Hepatocyte (in vitro differentiated cells): ENCODE results near the gene MOG. TPM values are rescaled to one million over a fixed set of nuclear protein-coding genes. Genes with fewer than 3 reads are reported as not detected.
"Not testable (repeated sequence)": the region's sequence is repeated elsewhere in the genome, so short reads cannot be mapped to it uniquely, and the experiment has no call there.

Experiments used
- DNase-seq: peaks from one replicate; pipeline ENCODE4 v3.0.0-alpha.2; 2016; ENCODE audit warnings: low spot score
- H2AFZ ChIP-seq: fragments of 200-600 bp; sonication (generic); 2 replicates; pipeline ENCODE4 v1.6.0; 2016; ENCODE audit warnings: antibody characterized with exemption, mild to moderate bottlenecking
- H3K27ac ChIP-seq: fragments of 200-600 bp; sonication (generic); 2 replicates; pipeline ENCODE4 v1.5.1; 2016; ENCODE audit warnings: mild to moderate bottlenecking
- H3K27me3 ChIP-seq: fragments of 200-600 bp; sonication (generic); 2 replicates; pipeline ENCODE4 v1.6.1; 2016
- H3K36me3 ChIP-seq: fragments of 200-600 bp; sonication (generic); replicated peaks from 2 replicates; pipeline ENCODE4 v1.5.1; 2016; ENCODE audit warnings: low read depth; ENCODE audit not compliant: insufficient read depth
- H3K4me1 ChIP-seq: fragments of 200-600 bp; sonication (generic); 2 replicates; pipeline ENCODE4 v1.5.1; 2016; ENCODE audit warnings: mild to moderate bottlenecking, moderate library complexity; ENCODE audit not compliant: insufficient read depth
- H3K4me2 ChIP-seq: fragments of 200-600 bp; sonication (generic); 2 replicates; pipeline ENCODE4 v1.6.0; 2016
- H3K4me3 ChIP-seq: fragments of 200-600 bp; sonication (generic); 2 replicates; pipeline ENCODE4 v1.5.1; 2016; ENCODE audit warnings: mild to moderate bottlenecking
- H3K79me2 ChIP-seq: fragments of 200-600 bp; sonication (generic); 2 replicates; pipeline ENCODE4 v1.6.0; 2017; ENCODE audit warnings: mild to moderate bottlenecking
- H3K9me2 ChIP-seq: fragments of 200-600 bp; sonication (generic); replicated peaks from 2 replicates; pipeline ENCODE4 v1.6.0; 2017; ENCODE audit warnings: mild to moderate bottlenecking; ENCODE audit not compliant: insufficient read depth
- H3K9me3 ChIP-seq: fragments of 200-600 bp; sonication (generic); 2 replicates; pipeline ENCODE4 v1.5.1; 2016; ENCODE audit warnings: low read depth, mild to moderate bottlenecking
- H4K20me1 ChIP-seq: fragments of 200-600 bp; sonication (generic); 2 replicates; pipeline ENCODE4 v1.6.0; 2016; ENCODE audit warnings: mild to moderate bottlenecking; ENCODE audit not compliant: insufficient read depth, poor library complexity, severe bottlenecking
- EZH2 ChIP-seq: fragments of 200-600 bp; sonication (generic); IDR thresholded peaks from 2 replicates; pipeline ENCODE4 v1.6.1; 2016; ENCODE audit warnings: antibody characterized with exemption, mild to moderate bottlenecking, borderline replicate concordance
- EZH2phosphoT487 ChIP-seq: fragments of 200-600 bp; sonication (generic); IDR thresholded peaks from one replicate; pipeline ENCODE4 v1.6.1; 2018; ENCODE audit warnings: antibody characterized with exemption, mild to moderate bottlenecking, low read depth, moderate library complexity; ENCODE audit not compliant: unreplicated experiment, severe bottlenecking
- WGBS: methylation state at CpG from one replicate; pipeline ENCODE4 v1.1.6; 2016; ENCODE audit warnings: low lambda C conversion rate; ENCODE audit errors: missing lambda C conversion rate; 5-methylcytosine and 5-hydroxymethylcytosine counted together
- polyA plus RNA-seq: library from polyadenylated mRNA; unstranded; fragments of >200 nt; fragmentation: Nextera tagmentation; extraction: Ambion mirVana; gene quantifications from 2 replicates; pipeline ENCODE4 v1.2.1, GENCODE V29; 2016
- total RNA-seq: library from RNA; depleted of rRNA; stranded (reverse); fragments of >200 nt; gene quantifications from 2 replicates; pipeline ENCODE4 v1.2.3, GENCODE V29; 2014
- TF ChIP-seq, protein P1 (sequence below): fragments of 200-600 bp; sonication (generic); IDR thresholded peaks from 2 replicates; pipeline ENCODE4 v1.5.1; 2016; ENCODE audit warnings: antibody characterized with exemption, mild to moderate bottlenecking; ENCODE audit not compliant: poor library complexity

The MOG gene
- total and polyA plus RNA-seq, 2 experiments from 2014 or later, result not detected

DNA sequence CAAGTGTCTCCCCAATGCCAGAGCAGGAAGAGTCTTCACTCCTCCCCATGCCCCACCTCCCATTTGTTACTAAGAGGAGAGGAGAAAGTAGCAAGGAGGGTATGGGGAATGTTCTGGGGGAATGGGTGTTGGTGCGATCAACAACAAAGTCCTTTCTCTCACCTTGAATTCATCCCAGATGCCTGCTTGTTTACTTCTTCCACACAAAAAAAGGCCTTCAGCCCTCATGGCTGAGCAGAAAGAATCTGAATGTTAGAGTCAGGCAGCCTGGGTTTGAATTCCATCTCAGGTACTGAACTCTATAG is 9.9 kb downstream of the MOG start:
- H3K36me3 ChIP-seq, result no peaks in the 10 kb centered on the region
- no peaks in the 10 kb centered on the region for H3K9me2 ChIP-seq
- no peak overlapping the region for H3K4me2 ChIP-seq
- H3K79me2 ChIP-seq, result no peaks in the 10 kb centered on the region
- no peak for TF ChIP-seq EZH2phosphoT487
- TF ChIP-seq, protein P1, sequence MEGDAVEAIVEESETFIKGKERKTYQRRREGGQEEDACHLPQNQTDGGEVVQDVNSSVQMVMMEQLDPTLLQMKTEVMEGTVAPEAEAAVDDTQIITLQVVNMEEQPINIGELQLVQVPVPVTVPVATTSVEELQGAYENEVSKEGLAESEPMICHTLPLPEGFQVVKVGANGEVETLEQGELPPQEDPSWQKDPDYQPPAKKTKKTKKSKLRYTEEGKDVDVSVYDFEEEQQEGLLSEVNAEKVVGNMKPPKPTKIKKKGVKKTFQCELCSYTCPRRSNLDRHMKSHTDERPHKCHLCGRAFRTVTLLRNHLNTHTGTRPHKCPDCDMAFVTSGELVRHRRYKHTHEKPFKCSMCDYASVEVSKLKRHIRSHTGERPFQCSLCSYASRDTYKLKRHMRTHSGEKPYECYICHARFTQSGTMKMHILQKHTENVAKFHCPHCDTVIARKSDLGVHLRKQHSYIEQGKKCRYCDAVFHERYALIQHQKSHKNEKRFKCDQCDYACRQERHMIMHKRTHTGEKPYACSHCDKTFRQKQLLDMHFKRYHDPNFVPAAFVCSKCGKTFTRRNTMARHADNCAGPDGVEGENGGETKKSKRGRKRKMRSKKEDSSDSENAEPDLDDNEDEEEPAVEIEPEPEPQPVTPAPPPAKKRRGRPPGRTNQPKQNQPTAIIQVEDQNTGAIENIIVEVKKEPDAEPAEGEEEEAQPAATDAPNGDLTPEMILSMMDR, result no peak
- no peak for TF ChIP-seq EZH2
- no peaks in the 10 kb centered on the region for H4K20me1 ChIP-seq
- H3K4me3 ChIP-seq, result no peak overlapping the region
- WGBS, result 57% methylated on average over 1 of the region's 1 CpG
- no peak overlapping the region for H2AFZ ChIP-seq
- no peak for DNase-seq
- H3K27me3 ChIP-seq, result peaks cover 23% of the 10 kb centered on the region
- no peaks in the 10 kb centered on the region for H3K9me3 ChIP-seq
- H3K4me1 ChIP-seq, result no peaks in the 10 kb centered on the region
- no peak overlapping the region for H3K27ac ChIP-seq

DNA sequence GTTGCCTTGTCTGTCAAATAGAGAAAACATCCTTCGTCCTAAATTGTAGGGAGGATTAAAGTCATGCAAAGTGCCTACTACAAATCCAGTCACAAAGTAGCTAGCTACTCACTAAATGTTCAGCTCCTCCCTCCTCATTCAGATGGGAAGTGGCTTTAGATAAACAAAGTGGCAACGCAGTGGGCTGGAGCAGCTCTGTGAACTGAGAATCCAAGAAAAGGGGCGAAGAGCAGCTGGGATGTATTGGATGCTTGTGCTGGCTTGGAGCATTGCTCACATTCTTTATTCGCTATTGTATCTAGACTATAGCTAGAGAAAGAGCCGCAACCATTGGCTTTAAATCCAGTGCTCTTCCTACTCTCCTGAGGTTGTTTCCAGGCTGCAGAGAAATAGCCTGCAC is 10.3 kb downstream of the MOG start:
- H3K4me2 ChIP-seq, result no peak overlapping the region
- H2AFZ ChIP-seq, result no peak overlapping the region

DNA sequence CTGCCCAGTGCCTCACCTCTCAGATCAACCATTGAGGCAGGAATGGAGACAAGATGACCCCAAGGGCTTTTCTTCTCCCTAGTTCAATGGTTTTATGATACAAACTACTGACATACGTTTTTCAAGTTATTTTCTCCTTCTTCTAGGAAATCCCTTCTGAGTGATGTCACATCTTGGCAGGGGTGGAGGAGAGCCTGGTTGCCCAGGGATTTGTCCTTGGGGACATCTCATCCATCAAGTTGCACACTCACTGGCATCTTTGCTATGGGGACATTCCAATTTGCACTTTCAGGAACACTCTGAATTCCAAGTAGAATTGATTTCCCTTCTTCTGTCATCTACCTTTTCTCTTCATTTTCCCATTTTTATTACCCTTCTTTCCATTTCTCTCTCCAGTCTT is 14.1 kb downstream of the MOG start:
- H3K4me1 ChIP-seq, result no peaks in the 10 kb centered on the region

More for the DNA sequence above, 10.3 kb downstream of the MOG start:
- Histone ChIP-seq H3K27ac (no peak overlapping the region), H3K79me2 (no peaks in the 10 kb centered on the region), H3K9me3 (no peaks in the 10 kb centered on the region), H3K36me3 (no peaks in the 10 kb centered on the region), H3K4me3 (no peak overlapping the region), H3K27me3 (peaks cover 23% of the 10 kb centered on the region), H3K9me2 (no peaks in the 10 kb centered on the region), H4K20me1 (no peaks in the 10 kb centered on the region), H3K4me1 (no peaks in the 10 kb centered on the region)
- DNase-seq, result no peak
- TF ChIP-seq EZH2, result no peak
- TF ChIP-seq EZH2phosphoT487, result no peak
- TF ChIP-seq, protein P1, result no peak
- WGBS, result 30% methylated on average over 5 of the region's 5 CpGs

DNA sequence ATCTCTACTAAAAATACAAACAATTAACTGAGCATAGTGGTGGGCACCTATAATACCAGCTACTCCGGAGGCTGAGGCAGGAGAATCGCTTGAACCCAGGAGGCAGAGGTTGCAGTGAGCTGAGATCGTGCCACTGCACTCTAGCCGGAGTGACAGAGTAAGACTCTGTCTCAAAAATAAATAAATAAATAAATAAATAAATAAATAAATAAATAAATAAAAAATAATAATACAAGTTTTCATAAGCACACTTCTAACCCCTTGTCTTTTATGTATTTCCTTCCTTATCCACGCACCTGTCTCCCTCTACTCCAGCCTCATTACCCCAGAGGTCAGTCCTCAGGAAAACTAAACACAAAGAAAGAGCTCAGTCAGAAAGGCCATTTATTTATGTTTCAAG is 15.2 kb downstream of the MOG start:
- not testable (repeated sequence) for H3K36me3 ChIP-seq, H3K9me3 ChIP-seq, H2AFZ ChIP-seq, H3K9me2 ChIP-seq, H3K79me2 ChIP-seq, DNase-seq, H3K4me2 ChIP-seq, H3K27ac ChIP-seq, H3K4me3 ChIP-seq, H4K20me1 ChIP-seq, H3K4me1 ChIP-seq
- 86% methylated on average over 5 of the region's 5 CpGs for WGBS
- H3K27me3 ChIP-seq, result peaks cover 12% of the 10 kb centered on the region

More for the DNA sequence above, 14.1 kb downstream of the MOG start:
- no peaks in the 10 kb centered on the region for H3K79me2 ChIP-seq
- H3K27ac ChIP-seq, result no peak overlapping the region
- no peaks in the 10 kb centered on the region for H4K20me1 ChIP-seq
- H3K36me3 ChIP-seq, result no peaks in the 10 kb centered on the region
- H2AFZ ChIP-seq, result no peak overlapping the region
- H3K4me2 ChIP-seq, result no peak overlapping the region
- TF ChIP-seq, protein P1, result no peak
- TF ChIP-seq EZH2 (no peak), EZH2phosphoT487 (no peak)
- H3K4me3 ChIP-seq, result no peak overlapping the region
- H3K9me2 ChIP-seq, result no peaks in the 10 kb centered on the region
- WGBS, result 75% methylated on average over 1 of the region's 1 CpG
- no peak for DNase-seq
- H3K27me3 ChIP-seq, result peaks cover 23% of the 10 kb centered on the region
- H3K9me3 ChIP-seq, result no peaks in the 10 kb centered on the region
